Esophagus squamous epithelium (tissue), 4 donors: ENCODE data around the gene PNPLA2.

Experiments
- CTCF ChIP-seq, 6 experiments: fragments of 450-650 bp in 4 of 6; fragments of 200-600 bp in 2 of 6; sonication (generic) in 2 of 6; IDR thresholded peaks; one replicate each; pipeline ENCODE4 v1.5.1; 2016 to 2019; ENCODE audit warnings: antibody characterized with exemption in 6 of 6, mild to moderate bottlenecking in 4 of 6, moderate library complexity in 4 of 6
- POLR2A ChIP-seq, 4 donors: fragments of 450-650 bp; IDR thresholded peaks; one replicate each; pipeline ENCODE4 v1.6.1; 2017; ENCODE audit warnings: antibody characterized with exemption in 4 of 4, mild to moderate bottlenecking in 4 of 4, moderate library complexity in 3 of 4

DNA sequence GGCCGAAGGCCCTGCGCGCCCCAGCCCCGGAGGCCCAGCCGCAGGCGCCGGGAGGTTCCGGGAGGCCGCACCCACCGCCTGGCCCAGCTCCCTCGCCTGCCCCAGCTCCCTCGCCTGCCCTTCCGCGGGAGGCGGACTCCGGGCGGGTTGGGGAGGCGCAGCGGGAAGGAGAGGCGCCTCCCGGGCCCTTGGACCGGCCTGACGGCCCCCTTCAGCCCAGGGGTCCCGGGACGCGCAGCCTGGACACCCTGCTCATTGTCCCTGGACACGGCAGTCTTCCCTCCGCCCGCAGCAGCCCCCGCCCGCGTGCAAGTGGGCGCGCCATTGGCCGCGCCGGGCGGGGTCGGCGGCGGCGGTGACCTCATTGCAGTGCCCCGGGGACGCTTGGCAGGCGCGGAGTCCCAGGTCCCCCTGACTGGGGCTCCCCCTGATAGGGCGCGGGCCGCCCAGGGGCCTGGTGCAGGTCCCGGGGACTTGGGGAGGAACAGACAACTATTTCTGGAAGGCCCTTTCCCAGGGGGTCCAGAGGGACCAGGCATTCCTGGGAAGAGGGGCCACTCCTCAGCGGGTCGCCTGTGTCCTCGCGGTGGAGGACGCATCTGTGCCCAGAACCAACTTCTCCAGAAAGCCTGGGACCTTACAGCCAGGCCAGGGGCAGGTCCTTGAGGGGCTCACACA lies 14.5 kb downstream of the PNPLA2 start:
- TF ChIP-seq CTCF (IDR thresholded peaks at IDR 0.05) (no peak), POLR2A (IDR thresholded peaks at IDR 0.05) (peak in 2 of 4 donors; percentile 38 to 49)
